Uterus (tissue), 2 donors: ENCODE results near the gene KCNH3.

Experiments
- CTCF ChIP-seq, 4 experiments: fragments of 200-600 bp in 2 of 4; fragments of 450-650 bp in 2 of 4; sonication (generic) in 2 of 4; IDR thresholded peaks; one replicate each; pipeline ENCODE4 v1.5.1; 2016 to 2019; ENCODE audit warnings: antibody characterized with exemption in 4 of 4, mild to moderate bottlenecking in 2 of 4, moderate library complexity in 1 of 4
- POLR2A ChIP-seq, 2 donors: fragments of 450-650 bp; IDR thresholded peaks; one replicate each; pipeline ENCODE4 v1.6.1; 2016; ENCODE audit warnings: antibody characterized with exemption in 2 of 2, mild to moderate bottlenecking in 1 of 2, moderate library complexity in 1 of 2

GRCh38 chr12:49552014-49552413 lies 13.2 kb downstream of the KCNH3 start:
- TF ChIP-seq CTCF (IDR thresholded peaks at IDR 0.05): no peak
- TF ChIP-seq POLR2A (IDR thresholded peaks at IDR 0.05): no peak
